ENCODE data around the gene HDAC4. TPM values are rescaled to one million over a fixed set of nuclear protein-coding genes. Genes with fewer than 3 reads are reported as not detected.

The HDAC4 gene
- total RNA-seq, 1 experiment from 2014 or later: 32.0 TPM

GRCh38 chr2:239095460-239096081 is 305.2 kb downstream of the HDAC4 start:
- H3K9me3 ChIP-seq (ENCODE audit: control insufficient read depth, low read depth, low read length): no peaks in the 10 kb centered on the region
- H3K14ac ChIP-seq (ENCODE audit: insufficient read depth, low read length): peak overlapping the region; percentile 23; the same call in 1 of the 2 replicates
- H3K4me3 Mint-ChIP-seq: no peak overlapping the region
- H2BK5ac ChIP-seq (ENCODE audit: insufficient read length, low read length): no peak overlapping the region
- H3K23ac ChIP-seq (ENCODE audit: insufficient read length, low read depth, low read length): no peak overlapping the region
- H3K9ac ChIP-seq (ENCODE audit: extremely low read depth, insufficient read length, low read length): no peak overlapping the region
- no CpG with 5 or more reads among the region's 20 CpGs for WGBS (ENCODE audit: extremely low coverage, insufficient read length, low lambda C conversion rate)
- H4K5ac ChIP-seq (ENCODE audit: insufficient read length, low read depth, low read length): no peak overlapping the region
- H2BK12ac ChIP-seq (ENCODE audit: insufficient read length, low read depth, low read length): no peak overlapping the region
- H4K8ac ChIP-seq (replicated peaks; ENCODE audit: insufficient read length, low read depth, low read length): no peak overlapping the region
- peaks cover 3 to 5% (median 4%) of the 10 kb centered on the region in 3 experiments; a peak in 4 of 7 replicates for H3K36me3 Mint-ChIP-seq (ENCODE audit: insufficient read depth in 1 of 3, low read depth in 3 of 3)
- TF ChIP-seq, protein P1, sequence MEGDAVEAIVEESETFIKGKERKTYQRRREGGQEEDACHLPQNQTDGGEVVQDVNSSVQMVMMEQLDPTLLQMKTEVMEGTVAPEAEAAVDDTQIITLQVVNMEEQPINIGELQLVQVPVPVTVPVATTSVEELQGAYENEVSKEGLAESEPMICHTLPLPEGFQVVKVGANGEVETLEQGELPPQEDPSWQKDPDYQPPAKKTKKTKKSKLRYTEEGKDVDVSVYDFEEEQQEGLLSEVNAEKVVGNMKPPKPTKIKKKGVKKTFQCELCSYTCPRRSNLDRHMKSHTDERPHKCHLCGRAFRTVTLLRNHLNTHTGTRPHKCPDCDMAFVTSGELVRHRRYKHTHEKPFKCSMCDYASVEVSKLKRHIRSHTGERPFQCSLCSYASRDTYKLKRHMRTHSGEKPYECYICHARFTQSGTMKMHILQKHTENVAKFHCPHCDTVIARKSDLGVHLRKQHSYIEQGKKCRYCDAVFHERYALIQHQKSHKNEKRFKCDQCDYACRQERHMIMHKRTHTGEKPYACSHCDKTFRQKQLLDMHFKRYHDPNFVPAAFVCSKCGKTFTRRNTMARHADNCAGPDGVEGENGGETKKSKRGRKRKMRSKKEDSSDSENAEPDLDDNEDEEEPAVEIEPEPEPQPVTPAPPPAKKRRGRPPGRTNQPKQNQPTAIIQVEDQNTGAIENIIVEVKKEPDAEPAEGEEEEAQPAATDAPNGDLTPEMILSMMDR (conservative IDR thresholded peaks at IDR 0.05): no peak
- H3K27me3 Mint-ChIP-seq (ENCODE audit: low read depth): no peaks in the 10 kb centered on the region
- H3K27ac Mint-ChIP-seq: peak overlapping the region in 1 of 3 experiments; percentile 34; a peak in 2 of 7 replicates
- no peaks in the 10 kb centered on the region for H3K27me3 ChIP-seq (ENCODE audit: insufficient read depth, low read length)
- H3K23me2 ChIP-seq (ENCODE audit: insufficient read length, low read depth, low read length, poor library complexity, severe bottlenecking): no peaks in the 10 kb centered on the region
- no peak overlapping the region for H3T11ph ChIP-seq (ENCODE audit: low read length)
- no peak overlapping the region for H3K56ac ChIP-seq (ENCODE audit: insufficient read length, low read depth, low read length)
- H2AK5ac ChIP-seq (ENCODE audit: insufficient read length, low read length): no peak overlapping the region
- no peaks in the 10 kb centered on the region for H3K9me3 Mint-ChIP-seq
- H2AFZ ChIP-seq (ENCODE audit: low read length): no peak overlapping the region
- no peak overlapping the region for H3K4ac ChIP-seq (ENCODE audit: low read depth, low read length)
- H4K20me1 ChIP-seq (ENCODE audit: control insufficient read depth, insufficient read depth, insufficient read length): peaks cover 3% of the 10 kb centered on the region
- no peak overlapping the region for H3K27ac ChIP-seq (ENCODE audit: insufficient read length, low read depth, low read length)
- no peak overlapping the region for H2BK20ac ChIP-seq (ENCODE audit: low read depth, low read length, poor library complexity, severe bottlenecking)
- no peak overlapping the region for H3K4me2 ChIP-seq (ENCODE audit: insufficient read depth, insufficient read length, low read length)
- H3K4me1 Mint-ChIP-seq: peaks cover 5 to 9% of the 10 kb centered on the region in 2 experiments; a peak in 3 of 4 replicates
- no peaks in the 10 kb centered on the region for H3K79me2 ChIP-seq (ENCODE audit: insufficient read depth, low read length)
- no peak overlapping the region for H2BK15ac ChIP-seq (ENCODE audit: low read depth, low read length)
- no peak overlapping the region for H4K91ac ChIP-seq (ENCODE audit: insufficient read length, low read depth, low read length)
- H3K4me1 ChIP-seq (ENCODE audit: insufficient read depth, low read length): no peaks in the 10 kb centered on the region
- DNase-seq: no peak
- H2BK120ac ChIP-seq (ENCODE audit: low read depth, low read length, poor library complexity, severe bottlenecking): no peak overlapping the region
- no peaks in the 10 kb centered on the region for H3K79me1 ChIP-seq (ENCODE audit: insufficient read depth, low read depth, low read length, poor library complexity, severe bottlenecking)
- no peak overlapping the region for H3K18ac ChIP-seq (ENCODE audit: insufficient read length, low read depth, low read length)
